Tibial nerve (tissue), 4 donors: ENCODE results near the gene SMAD5.

Experiments used
- EP300 ChIP-seq, 2 donors: sonication (generic); formaldehyde crosslinking; IDR thresholded peaks; one replicate each; pipeline ENCODE4 v1.6.1; 2017; ENCODE audit warnings: antibody characterized with exemption in 2 of 2, mild to moderate bottlenecking in 1 of 2
- POLR2A ChIP-seq, 2 donors: fragments of 450-650 bp; IDR thresholded peaks; one replicate each; pipeline ENCODE4 v1.6.1; 2017; ENCODE audit warnings: antibody characterized with exemption in 2 of 2, mild to moderate bottlenecking in 2 of 2, moderate library complexity in 2 of 2
- TF ChIP-seq, protein P1 (sequence below), 5 experiments: fragments of 200-600 bp in 3 of 5; fragments of 450-650 bp in 2 of 5; sonication (generic) in 3 of 5; IDR thresholded peaks; one replicate each; pipeline ENCODE4 v1.5.1; 2016 to 2019; ENCODE audit warnings: antibody characterized with exemption in 5 of 5, mild to moderate bottlenecking in 3 of 5, moderate library complexity in 2 of 5

DNA sequence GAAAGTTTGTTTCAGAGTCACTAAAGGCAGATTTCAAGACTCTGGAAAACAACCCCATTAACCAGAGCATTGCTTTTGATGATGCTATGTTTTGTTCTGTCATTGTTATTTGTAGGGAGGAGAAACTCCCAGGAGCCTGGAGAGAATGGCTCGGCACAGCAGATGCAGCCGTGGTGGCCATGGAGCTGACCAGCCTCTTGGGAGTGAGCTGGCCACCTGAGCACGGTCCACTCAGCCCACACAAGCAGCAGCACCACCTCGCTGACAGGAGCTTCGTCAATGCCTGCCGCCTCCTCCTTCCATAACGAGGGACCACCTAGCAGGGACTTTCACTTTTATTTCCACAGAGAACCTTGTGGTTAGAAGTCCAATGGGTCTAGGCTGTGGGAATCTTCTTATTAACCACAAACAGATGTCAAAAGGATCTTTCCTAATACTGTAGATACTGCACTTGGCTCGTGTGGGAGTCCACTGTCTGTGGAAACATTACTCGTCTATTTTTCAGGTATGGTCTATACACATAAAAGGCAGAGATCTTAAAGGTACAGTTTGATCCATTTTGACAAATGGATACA is 81.4 kb downstream of the SMAD5 start:
- TF ChIP-seq, protein P1, sequence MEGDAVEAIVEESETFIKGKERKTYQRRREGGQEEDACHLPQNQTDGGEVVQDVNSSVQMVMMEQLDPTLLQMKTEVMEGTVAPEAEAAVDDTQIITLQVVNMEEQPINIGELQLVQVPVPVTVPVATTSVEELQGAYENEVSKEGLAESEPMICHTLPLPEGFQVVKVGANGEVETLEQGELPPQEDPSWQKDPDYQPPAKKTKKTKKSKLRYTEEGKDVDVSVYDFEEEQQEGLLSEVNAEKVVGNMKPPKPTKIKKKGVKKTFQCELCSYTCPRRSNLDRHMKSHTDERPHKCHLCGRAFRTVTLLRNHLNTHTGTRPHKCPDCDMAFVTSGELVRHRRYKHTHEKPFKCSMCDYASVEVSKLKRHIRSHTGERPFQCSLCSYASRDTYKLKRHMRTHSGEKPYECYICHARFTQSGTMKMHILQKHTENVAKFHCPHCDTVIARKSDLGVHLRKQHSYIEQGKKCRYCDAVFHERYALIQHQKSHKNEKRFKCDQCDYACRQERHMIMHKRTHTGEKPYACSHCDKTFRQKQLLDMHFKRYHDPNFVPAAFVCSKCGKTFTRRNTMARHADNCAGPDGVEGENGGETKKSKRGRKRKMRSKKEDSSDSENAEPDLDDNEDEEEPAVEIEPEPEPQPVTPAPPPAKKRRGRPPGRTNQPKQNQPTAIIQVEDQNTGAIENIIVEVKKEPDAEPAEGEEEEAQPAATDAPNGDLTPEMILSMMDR (IDR thresholded peaks at IDR 0.05): no peak
- TF ChIP-seq POLR2A (IDR thresholded peaks at IDR 0.05) (no peak), EP300 (IDR thresholded peaks at IDR 0.05) (no peak)
